T-helper 1 cell treated with Interleukin-12 subunit alpha and Interleukin-12 subunit beta and Interleukin-4 antibody, amounts not matched to agents 30 ng/mL and 1 ng/mL, for 36 hours (primary cell): ENCODE results near the gene CHD2. TPM values are rescaled to one million over a fixed set of nuclear protein-coding genes. Genes with fewer than 3 reads are reported as not detected.

ENCODE experiments used
- intact Hi-C: fragments of 100-400 bp; cut with micrococcal nuclease; formaldehyde crosslinking; loops from one replicate; pipeline ENCODE4 v1.15.1; 2024
- total RNA-seq: library from RNA; stranded (reverse); gene quantifications from 2 replicates; pipeline ENCODE4 v1.2.3, GENCODE V29; 2022

The CHD2 gene
- total RNA-seq, 1 donor from 2014 or later, result 146 TPM

DNA sequence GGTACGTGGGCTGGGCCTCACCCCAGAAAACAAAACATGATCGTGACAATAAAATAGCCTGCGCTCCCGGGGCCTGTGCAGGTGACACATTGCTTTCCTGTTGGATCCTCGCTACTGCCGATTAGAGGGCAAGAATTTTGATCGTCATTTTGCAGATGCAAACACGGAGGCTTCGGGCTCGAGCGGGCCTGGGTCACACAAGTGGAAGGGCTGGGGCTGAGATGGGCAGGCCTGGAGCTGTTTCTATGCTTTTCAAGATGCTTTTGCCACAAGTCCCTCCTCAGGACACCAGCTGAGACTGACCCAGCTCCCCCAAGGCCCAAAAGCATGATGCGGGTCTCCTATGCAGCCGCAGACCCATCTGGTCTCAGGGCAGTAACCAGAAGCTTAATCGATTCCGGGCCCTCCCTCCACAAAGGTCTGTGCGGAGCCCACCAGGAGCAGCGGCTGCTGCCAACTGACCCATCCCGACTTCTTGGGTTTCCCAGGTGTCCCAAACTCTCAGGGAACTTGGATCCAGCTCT is 158.8 kb downstream of the CHD2 start:
- intact Hi-C loops, result no loop called here

DNA sequence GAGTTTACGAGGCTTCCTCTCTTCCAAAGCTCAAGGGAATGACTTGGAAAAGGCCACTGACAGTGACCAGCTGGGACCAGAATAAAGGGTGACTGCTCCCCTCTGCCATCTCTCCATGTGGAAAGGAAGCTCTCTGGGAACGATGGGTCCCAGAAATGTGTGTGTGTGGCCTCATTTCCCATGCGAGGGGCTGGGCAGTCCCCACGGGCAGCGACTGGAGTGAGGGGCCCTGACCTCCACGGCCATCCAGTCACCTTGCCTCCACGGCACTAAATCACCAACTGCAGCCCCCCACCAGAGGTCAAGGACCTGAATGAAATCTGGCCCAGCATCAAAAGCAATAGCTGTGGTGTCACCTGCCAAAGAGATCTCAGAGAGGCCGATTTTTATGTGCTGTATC is 159.3 kb downstream of the CHD2 start:
- intact Hi-C loops, result no loop called here

DNA sequence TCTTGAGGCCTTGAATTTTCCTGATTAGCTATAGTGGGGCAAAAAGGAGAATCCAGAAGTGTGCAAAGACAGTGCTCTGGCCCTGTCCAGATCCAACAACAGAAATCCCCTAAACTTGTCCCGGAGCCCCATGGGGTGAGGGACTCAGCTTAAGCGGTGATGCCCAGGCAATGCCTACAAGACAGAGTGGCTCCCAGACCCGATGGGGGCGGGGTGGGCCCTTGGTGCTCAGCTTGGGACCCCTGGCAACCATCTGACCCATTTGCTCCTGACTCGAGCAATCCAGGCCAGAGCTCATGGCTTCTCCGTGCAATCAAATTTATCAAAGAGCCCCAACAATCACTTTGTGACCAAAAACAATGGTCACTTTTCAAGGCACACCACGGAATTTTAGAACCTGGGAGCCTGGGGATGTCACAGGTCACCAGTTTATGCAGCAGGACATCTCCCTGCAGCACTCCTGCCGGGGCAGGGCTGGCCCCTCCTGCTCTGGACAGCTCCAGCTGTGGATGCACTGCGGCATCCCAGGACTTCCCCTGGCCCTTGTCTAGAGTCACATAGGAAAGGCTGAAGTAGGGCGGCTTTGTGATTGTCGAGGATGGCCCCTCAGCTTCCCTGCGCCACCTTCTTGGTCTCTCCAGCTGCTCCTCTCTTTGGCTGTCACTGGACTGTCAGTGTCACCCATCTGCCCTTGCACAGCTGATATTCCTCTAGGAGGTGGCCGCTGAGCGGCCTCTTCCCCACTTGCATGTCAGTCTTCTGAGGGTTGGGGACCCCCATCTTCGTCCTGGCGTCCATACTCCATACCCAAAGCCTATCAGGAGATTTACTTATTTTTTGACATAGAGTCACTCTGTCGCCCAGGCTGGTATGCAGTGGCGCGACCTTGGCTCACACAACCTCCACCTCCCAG is 160.5 kb downstream of the CHD2 start:
- intact Hi-C loops, result loop anchor here (5.0 kb wide), 1 partner anchor 1863 kb away; no protein-coding TSS in a partner anchor

DNA sequence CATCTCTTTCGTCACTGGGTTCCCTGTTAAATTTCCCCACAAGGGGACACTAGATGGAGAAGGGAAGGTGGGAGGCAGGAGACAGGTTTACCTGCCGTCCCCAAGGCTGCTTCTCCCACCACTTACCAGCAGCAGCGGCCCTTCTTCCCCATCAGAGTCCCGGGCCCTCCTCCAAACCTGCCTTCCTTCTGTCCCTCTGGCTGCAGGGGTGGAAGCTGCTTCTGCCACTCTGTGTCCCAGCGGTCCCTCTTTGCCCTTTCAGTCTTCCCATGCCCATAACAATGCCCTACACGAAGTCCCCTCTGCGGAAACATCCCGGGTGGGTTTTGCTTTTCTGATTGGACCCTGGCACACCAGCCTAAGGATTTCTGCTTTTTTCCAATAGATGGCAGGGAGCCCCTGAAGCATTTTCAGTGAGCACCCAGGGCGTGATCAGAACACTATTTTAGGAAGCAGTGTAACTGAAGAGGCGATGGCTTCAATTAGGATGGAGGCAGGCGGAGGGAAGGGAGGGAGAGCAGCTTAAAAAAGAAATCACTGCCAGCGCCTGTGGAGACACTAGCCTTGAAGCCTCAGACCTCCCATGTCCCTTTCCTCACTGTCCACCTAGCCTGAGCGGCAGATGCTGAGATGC is 162.6 kb downstream of the CHD2 start:
- intact Hi-C loops, result loop anchor here (5.0 kb wide), 1 partner anchor 1865 kb away; no protein-coding TSS in a partner anchor

DNA sequence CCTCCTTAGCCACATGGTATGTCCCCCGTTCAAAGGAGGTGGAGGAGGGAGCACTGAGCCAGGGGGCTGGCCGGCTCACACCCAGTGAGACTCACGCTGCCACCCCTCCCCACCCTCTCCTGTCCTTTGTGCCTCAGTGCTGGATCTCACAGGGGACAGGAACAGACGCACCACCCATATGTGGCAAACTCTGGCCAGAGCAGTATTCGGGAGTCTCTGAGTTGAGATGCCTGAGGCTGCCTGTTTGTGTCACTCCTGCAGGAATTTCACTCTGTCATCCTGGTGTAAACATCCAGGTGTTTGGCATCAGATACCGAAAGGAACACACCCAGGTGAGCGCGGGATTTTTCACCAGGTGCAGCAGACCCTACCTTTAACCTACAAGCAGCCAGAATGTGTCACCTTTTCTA is 163.1 kb downstream of the CHD2 start:
- intact Hi-C loops, result loop anchor here (5.0 kb wide), 1 partner anchor 1866 kb away; no protein-coding TSS in a partner anchor

DNA sequence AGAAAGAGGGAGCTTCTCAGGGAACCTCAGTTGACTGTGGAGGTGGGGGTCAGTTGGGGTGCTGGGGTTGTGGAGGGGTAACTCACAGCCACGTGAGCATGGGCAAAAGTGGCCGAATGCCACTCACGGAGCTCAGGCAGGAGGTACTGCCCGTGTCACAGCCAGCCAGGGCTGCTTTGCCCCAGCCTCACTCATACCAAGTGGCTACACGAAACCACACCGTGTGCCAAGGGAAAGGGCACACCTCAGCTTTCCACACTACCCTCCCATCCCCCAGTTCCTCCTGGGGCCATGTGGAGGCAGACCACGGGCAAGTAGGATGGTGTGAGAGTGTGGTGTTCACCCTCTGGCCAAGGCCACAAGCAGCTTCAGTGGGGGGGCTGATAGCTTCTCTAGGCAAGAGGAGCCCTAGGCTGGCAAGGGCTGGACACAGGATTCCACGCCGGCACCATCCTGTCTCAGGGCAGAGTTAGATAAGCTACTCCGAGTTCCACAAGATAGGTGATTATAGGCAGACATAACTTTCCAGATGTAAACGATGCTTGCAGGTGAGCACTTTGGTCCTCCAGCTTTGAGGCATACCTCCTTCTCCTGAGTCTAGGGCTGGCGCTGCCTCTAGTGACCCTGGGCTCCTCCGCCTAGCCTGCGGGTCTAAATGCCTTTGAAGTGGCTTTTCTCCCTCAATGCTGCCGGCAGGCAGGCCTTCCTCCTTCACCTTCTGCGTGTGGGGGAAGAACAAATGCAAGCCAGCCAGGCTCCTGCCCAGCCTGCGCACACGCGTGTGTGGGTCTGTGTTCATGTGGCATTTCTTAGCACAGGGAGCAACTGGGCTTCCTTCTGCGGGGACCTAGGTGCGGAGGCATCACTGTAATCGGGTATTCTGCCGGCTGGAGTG is 163.9 kb downstream of the CHD2 start:
- intact Hi-C loops, result loop anchor here (5.0 kb wide), 1 partner anchor 1867 kb away; no protein-coding TSS in a partner anchor

DNA sequence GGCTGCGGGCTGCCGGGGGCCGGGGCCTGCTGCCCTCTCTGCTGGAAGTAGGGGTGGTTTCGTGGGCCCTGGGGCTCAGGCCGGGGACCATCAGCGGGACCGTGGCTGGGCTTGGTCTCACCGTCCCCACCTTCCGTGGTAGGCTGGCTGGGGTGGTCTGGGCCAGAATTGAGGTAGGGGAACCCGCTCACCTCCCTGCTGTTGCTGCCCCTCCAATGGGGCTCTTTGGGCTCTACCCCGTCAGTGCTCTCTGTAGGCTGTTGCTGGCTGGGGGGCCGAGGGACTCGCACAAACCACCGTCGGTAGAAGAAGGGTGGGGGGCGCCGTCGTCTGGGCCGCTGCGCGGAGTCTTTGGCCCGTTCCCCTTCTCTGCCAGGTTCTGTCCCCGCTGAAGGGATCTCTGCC is 165.5 kb downstream of the CHD2 start:
- intact Hi-C loops, result no loop called here

DNA sequence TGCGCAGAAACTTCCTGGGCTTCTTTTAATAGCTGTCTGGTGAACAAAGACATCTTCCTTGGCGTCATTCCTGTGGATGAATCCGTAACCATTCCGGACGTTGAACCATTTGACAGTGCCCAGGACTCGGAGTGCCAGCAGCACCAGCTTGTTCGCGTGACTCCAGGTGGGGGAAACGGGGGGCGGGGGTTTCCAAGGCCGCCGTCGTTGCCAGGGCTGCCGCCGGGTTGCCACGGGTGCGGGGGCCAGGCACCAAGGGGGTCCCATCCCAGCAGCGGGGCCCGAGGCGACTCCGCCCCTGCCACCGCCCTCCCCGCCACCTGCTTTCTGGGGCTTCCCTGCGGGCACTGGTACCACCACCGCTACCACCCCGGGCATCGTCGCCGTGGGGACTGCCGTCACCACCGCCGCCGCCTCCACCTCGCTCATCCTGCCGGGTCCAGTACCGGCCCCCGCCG is 166.1 kb downstream of the CHD2 start:
- intact Hi-C loops, result no loop called here

DNA sequence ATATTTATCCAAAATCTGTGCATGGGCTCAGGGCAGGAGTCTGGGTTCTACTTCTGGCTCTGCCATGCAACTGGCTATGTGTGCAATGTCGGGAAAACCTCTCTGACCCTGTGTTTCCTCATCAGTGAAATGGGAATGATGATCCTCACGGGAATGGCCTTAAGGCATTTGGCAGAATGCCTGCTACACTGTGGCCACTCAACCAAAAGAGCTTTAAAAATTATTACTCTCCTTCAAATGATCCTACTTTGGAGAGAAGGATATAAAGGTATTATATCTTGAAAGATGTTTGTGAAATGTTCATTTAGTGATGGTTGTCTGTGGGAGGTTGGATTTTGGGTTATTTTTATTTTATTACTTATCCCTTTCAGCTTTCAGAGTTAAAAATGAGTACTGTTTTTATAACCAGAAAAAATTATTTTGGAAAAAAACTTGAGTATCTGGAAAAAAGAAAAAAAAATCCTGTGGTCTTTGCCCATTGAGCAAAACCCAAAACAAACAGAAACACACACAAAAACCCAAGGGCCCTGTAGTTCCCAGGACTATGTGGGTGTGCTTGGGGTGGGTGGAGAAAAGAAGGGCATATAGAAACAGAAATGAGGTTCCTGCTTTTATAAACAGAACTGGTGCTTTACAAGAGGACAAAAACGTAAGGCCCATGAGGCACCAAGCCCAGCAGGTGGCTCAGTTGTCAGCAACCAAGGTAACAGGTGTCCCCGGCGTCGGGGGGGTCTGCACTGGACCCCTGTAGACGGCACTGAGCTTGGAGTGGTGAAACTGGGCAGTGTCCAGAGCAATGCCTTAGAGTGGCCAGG is 166.9 kb downstream of the CHD2 start:
- intact Hi-C loops, result no loop called here

DNA sequence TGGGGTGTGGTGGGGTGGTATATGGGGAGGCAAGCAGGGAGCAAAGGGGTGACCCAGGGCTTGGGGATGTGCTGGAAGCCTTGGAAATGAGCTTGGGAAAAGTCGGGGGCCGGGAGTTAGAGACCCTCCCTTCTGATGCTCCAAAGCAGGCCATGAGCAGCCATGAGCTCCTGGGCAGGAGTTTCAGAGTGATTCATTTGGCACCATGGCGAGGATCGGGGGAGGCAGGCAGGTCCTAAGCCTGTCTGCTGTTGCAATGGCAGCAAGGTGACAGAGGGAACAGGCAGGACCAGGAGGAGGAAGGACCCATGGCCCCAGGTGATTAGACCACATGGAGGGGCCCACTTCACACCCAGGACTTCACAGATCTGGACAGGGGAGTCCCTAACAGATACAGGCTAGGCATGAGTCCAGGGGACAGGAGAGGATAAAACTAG is 167.5 kb downstream of the CHD2 start:
- intact Hi-C loops, result no loop called here

DNA sequence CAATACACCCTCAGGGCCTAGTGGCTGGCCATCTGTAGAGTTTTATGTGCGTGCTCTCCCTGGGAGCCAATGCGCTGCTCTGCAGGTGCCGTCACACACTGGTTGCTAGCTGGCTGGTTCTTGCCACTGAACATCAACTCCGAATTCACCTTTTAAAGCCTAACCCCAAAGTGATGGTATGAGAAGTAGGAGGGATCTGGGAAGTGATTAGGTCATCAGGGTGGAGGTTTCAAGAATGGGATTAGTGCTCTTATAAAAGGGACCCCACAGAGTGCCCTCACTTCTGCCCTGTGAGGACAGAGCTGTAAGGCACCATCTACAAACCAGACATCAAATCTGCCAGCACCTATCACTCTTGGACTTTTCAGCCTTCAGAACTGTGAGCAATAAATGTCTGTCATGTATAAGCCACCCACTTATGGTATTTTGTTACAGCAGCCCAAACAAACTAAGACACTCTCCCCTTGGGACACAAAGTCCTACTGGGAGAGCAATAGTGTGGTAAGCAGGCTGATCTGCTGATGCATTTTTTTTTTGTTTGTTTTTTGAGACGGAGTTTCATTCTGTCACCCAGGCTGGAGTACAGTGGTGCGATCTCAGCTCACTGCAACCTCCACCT is 168.6 kb downstream of the CHD2 start:
- intact Hi-C loops, result no loop called here

DNA sequence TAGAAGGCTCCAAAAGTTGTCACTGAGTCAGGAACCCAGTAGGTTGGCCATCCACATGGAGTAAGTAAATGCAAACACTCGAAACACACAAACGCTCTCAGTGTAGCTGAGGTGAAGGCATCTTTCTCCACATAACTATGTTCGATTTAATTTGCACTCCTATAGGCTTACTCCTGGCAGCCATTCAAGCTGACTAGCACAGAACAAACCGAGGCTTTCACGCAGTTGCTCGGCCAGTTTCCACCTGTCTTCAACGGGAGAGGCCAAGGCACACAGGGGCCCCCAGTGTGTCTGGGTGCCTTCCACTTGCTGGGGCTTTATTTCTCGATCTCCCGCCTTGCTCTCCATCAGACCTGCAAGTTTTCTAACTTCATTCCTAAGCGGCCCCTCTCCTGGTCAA is 170.0 kb downstream of the CHD2 start:
- intact Hi-C loops, result no loop called here

DNA sequence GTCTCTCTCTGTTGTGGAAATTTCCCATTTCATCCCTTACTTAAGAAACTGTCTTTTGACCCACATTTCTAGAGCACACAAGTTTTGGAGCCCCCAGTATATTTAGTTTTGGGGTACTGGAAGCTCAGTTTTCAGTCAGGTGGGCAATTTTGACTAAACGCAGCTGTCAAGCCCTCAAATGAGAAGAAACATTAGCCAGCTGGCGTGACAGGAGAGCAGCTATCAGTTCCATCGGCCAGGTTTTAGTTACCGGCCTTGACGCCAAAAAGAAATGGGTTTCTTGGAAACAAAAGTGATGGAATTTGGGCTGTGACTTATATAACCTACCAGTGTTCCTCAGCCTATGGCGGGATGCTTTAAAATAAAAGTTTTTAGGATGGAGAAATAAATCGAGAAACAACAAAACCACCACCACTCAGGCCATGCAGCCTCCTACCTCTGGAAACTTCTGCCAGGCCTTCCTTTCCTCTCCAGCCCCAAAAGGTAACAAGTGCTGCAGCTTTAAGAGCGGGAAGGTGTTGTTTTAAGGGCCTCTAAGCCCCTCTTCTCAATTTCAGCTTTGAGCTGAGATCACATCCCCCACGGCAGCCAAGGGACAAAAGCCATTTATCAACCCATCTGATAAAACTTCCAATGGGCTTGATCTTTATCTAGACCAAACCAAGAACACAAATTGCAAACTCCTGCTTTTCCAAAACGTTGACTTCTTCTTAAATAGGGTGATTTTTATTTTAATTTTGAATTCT is 170.6 kb downstream of the CHD2 start:
- intact Hi-C loops, result no loop called here

DNA sequence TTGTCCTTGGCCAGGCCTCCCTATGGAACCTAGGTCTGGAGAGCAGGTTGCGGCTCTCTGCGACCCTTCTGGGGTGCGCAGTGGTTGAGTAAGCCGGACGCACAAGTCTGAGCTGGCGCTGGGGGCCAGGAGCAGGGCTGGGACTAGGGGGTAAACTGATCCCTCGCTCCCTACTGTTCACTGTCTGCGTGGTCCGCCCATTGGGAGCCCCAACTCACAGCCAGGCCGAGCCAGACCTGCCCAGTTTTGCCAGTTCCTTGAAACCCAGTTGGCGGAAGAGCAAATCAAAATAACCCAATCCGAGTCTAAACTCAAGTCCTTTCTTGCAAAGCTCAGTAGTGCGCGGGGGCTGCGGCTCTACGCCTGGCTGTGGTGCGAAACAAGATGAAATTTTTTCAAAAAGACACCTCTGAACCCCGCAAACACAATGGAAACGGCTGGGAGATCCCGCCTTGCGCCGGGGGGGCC is 171.4 kb downstream of the CHD2 start:
- intact Hi-C loops, result no loop called here

DNA sequence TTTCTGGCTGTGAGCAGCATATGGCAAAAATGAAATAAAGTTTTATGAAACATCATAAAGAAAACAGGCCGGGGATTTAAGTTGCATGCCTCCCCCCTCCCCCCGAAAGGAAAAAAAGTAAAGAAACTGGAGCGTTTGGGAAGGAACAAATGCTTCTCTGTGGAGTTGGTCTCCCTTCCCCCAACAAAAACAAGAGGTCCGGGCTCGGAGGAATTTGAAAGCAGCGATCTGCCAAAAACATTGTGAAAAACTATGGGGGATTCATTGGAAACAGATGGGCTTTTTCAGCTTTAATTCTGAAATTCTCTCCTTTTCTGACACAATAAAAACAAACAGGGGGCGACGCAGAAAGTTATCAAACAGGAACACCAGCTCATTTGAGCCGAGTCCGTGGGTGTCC is 171.9 kb downstream of the CHD2 start:
- intact Hi-C loops, result no loop called here

DNA sequence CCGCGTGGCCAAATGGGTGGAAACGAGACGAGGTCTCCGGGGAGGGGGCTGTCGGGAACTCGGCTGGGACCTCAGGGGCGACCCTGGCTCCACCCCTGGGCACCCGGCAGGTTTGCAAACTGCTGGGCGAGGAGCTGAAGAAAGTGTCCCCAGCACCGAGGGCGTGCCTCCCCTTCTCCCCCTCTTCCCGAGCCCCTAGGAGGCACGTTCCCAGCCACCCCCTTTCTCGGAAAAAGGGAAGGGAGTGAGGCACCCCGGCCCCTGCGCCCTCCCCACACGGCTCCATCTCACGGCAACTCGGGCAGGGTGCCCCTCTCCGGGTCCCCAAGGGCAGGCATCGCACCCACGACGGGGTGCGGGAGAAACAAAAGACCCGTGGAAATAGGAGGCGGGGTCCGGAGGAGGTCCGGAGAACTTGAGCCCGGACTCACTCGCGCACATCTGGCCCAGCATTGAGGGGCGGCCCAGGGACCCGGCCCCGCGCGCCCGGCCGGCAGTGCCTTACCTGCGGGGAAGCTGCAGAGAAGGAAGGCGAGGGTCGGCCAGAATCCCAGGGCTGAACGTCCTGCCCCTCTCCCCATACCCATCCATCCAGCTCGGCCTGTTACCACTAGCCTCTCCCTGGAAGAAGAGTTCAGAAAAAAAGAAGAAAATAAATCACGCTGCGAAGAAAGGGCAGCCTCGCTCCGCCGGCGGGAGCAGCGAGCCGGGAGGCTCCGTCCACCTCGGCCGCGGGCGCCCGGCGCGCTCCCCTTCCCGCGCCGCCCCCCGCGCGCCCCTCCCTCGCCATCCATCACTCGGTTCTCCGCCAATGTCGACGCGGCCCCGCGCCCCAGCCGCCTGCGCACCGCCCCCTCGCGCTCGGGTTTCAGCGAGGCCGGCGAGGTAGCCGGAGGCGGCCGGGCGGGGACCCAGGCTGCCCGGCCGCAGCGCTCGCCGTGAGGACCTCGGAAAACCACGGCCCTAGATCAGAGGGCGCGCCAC is 172.6 kb downstream of the CHD2 start:
- intact Hi-C loops, result no loop called here

DNA sequence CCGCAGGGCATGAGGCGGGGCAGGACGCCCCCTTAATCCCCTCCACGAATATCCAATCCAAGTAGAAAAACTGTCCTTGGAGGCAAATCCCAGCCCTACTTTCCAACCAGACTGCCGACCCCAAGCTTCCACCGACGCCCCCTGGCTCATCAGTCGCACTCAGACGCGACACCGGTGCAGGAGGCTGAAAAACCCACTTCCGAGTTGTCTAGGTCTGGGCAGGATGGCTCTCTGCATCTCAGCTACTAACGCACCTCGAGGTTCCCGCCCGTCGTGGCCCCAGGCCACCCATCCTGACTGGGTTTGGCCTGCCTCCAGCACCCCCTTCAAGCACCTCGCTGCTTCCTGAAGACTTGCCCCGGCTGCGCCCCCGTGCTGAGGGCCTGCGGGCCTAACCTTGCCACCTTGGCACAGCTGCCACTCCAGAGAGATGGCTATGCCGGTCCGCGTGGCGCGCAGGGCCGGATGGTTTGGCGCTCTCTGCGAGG is 173.4 kb downstream of the CHD2 start:
- intact Hi-C loops, result no loop called here

DNA sequence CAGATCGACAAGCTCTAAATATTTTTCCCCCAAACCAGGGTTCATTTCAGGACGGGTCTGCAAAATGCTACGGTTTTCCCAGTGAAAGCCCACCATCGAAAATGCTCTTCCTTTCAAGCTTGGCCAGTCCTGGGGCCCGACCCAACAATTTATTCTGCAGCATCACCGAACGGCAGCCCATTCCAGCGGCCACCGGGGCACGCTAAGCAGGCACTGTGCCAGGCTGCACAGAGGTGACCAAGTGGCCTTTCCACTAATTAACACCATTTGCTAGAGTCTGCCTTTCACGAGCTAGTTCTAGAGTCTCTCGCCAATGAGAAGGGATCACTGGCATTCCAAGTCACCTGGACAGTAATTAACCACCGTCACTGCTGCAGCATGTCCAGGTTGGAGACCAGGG is 174.5 kb downstream of the CHD2 start:
- intact Hi-C loops, result no loop called here
